Astrocyte of the spinal cord (primary cell): ENCODE results near the gene IL6.
"Not testable (repeated sequence)": the region's sequence is repeated elsewhere in the genome, so short reads cannot be mapped to it uniquely, and the experiment has no call there.

Source experiments
- DNase-seq: peaks from one replicate; pipeline ENCODE4 v3.0.0; 2011; ENCODE audit warnings: low read depth, low spot score
- H3K4me3 ChIP-seq: 2 replicates; pipeline ENCODE4 v1.5.1; 2011; ENCODE audit warnings: low read depth, mild to moderate bottlenecking, low read length, moderate library complexity
- in situ Hi-C: cut with HindIII; loops from 2 replicates; pipeline ENCODE4 v1.10.0; 2017; ENCODE audit warnings: low sequenced_read_pairs
- TF ChIP-seq, protein P1 (sequence below): IDR thresholded peaks from 2 replicates; pipeline ENCODE4 v1.5.1; 2012; ENCODE audit warnings: low read depth, mild to moderate bottlenecking, low read length, inconsistent platforms

The IL6 gene

GRCh38 chr7:22697322-22697859, 29.6 kb upstream of the IL6 start:
- H3K4me3 ChIP-seq: no peak overlapping the region
- TF ChIP-seq, protein P1, sequence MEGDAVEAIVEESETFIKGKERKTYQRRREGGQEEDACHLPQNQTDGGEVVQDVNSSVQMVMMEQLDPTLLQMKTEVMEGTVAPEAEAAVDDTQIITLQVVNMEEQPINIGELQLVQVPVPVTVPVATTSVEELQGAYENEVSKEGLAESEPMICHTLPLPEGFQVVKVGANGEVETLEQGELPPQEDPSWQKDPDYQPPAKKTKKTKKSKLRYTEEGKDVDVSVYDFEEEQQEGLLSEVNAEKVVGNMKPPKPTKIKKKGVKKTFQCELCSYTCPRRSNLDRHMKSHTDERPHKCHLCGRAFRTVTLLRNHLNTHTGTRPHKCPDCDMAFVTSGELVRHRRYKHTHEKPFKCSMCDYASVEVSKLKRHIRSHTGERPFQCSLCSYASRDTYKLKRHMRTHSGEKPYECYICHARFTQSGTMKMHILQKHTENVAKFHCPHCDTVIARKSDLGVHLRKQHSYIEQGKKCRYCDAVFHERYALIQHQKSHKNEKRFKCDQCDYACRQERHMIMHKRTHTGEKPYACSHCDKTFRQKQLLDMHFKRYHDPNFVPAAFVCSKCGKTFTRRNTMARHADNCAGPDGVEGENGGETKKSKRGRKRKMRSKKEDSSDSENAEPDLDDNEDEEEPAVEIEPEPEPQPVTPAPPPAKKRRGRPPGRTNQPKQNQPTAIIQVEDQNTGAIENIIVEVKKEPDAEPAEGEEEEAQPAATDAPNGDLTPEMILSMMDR: no peak
- DNase-seq: no peak
- in situ Hi-C loops: no loop called here

- DNase-seq: no peak
- in situ Hi-C loops: no loop called here
- TF ChIP-seq, protein P1: no peak
- H3K4me3 ChIP-seq: no peak overlapping the region
Measured at GRCh38 chr7:22697876-22698606, 29.0 kb upstream of the IL6 start.

DNA sequence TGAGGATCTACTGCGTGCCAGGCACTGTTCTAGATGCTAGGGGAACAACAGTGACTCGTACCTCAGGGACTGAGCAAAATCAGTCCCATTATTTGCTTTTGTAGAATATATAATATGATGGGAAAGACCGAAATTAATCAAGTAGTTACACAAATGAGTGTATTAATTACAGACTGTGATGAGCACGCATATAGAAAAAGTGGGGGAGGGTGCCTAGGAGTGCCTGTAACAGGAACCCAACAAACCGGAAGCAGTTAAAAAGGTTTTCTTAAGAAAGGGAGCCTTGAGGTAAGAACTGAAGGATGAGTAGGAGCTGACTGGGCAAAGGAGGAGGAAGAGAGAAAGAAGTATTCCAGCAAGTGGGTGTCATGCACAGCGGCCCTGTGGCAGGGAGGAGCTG, 28.2 kb upstream of the IL6 start:
- H3K4me3 ChIP-seq: no peak overlapping the region
- in situ Hi-C loops: no loop called here
- DNase-seq: no peak
- TF ChIP-seq, protein P1: no peak

DNA sequence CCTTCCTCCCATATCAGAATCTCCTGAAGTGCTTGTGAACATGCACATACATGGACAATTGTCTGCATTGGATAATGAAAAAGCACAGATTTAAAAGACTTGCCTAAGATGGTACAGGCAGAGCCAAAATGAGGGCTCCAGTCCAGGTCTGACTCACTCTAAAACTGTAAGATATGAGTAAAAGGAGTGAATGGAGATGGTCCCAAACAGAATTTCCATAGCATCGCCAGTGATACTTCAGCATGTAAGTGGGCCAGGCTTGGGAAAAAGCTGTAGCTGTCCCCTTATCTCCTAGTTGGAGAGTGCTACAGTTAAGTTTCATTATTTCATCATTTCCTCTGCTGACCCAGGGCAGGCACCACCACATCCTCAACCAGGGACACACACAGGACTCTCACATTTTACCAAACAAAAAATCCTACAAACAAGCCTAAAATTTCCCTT, 26.4 kb upstream of the IL6 start:
- in situ Hi-C loops: no loop called here

GRCh38 chr7:22702516-22702915, 24.5 kb upstream of the IL6 start:
- TF ChIP-seq, protein P1: no peak
- H3K4me3 ChIP-seq: no peak overlapping the region
- peak; percentile 20 for DNase-seq
- in situ Hi-C loops: no loop called here

More for the DNA sequence above, 26.4 kb upstream of the IL6 start:
- DNase-seq: peak; percentile 53
- H3K4me3 ChIP-seq: no peak overlapping the region
- TF ChIP-seq, protein P1: no peak

DNA sequence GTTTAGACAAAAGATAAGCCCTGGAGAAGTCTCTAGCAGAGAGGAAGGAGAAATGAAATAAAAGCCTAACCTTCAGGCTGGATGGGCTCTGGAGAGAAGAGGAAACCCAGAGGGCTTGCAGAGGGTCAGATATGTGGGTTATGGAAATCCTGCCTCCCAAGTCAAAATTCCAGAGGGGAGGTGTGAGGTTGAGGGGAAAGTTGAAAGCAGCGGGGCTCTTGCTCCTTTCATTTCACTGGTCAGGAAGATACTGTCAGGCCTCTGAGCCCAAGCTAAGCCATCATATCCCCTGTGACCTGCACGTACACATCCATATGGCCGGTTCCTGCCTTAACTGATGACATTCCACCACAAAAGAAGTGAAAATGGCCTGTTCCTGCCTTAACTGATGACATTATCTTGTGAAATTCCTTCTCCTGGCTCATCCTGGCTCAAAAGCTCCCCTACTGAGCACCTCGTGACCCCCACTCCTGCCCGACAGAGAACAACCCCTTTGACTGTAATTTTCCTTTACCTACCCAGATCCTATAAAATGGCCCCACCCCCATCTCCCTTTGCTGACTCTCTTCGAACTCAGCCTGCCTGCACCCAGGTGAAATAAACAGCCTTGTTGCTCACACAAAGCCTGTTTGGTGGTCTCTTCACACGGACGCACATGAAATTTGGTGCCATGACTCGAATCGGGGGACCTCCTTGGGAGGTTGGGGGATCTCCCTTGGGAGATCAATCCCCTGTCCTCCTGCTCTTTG, 23.7 kb upstream of the IL6 start:
- DNase-seq, H3K4me3 ChIP-seq, in situ Hi-C loops: not testable (repeated sequence)

DNA sequence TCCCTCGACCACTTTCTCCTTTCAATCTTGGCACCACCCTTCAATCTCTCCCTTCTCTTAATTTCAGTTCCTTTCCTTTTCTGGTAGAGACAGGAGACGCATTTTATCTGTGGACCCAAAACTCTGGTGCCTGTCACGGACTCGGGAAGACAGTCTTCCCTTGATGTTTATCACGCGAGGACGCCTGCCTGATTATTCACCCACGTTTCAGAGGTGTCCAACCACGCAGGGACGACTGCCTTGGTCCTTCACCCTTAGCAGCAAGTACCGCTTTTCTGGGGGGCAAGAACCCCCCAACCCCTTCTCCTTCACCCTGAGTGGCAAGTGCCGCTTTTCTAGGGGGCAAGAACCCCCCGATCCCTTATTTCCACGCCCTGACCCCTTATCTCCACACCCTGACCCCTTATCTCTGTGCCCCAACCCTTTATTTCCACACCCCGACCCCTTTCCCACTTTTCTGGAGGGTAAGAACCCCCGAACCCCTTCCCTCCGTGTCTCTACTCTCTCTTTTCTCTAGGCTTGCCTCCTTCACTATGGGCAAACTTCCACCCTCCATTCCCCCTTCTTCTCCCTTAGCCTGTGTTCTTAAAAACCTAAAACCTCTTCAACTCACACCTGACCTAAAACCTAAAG, 22.9 kb upstream of the IL6 start:
- DNase-seq, H3K4me3 ChIP-seq, in situ Hi-C loops: not testable (repeated sequence)

- in situ Hi-C loops, H3K4me3 ChIP-seq, DNase-seq: not testable (repeated sequence)
Measured at GRCh38 chr7:22704722-22705121, 22.3 kb upstream of the IL6 start.

DNA sequence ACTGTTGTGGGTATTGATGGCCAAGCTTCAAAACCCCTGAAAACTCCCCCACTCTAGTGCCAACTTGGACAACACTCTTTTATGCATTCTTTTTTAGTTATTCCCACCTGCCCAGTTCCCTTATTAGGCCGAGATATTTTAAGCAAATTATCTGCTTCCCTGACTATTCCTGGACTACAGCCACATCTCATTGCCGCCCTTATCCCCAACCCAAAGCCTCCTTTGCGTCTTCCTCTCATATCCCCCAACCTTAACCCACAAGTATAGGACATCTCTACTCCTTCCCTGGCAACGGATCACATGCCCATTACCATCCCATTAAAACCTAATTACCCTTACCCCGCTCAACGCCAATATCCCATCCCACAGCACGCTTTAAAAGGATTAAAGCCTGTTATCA, 21.1 kb upstream of the IL6 start:
- in situ Hi-C loops, H3K4me3 ChIP-seq, DNase-seq: not testable (repeated sequence)

GRCh38 chr7:22707026-22707691, 19.8 kb upstream of the IL6 start:
- H3K4me3 ChIP-seq, DNase-seq, in situ Hi-C loops: not testable (repeated sequence)

DNA sequence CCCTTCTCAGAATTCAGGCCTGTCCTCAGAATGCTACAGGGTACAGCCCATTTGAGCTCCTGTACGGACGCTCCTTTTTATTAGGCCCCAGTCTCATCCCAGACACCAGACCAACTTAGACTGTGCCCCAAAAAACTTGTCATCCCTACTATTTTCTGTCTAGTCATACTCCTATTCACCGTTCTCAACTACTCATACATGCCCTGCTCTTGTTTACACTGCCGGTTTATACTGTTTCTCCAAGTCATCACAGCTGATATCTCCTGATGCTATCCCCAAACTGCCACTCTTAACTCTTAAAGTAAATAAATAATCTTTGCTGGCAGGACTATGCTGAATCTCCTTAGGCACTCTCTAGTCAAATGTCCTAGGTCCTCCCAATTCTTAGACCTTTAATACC, 18.8 kb upstream of the IL6 start:
- DNase-seq, in situ Hi-C loops, H3K4me3 ChIP-seq: not testable (repeated sequence)
